HG02852 (cell line): ENCODE results near the gene NLRP6.

Experiments used
- ATAC-seq: cut with Tn5 transposase; IDR thresholded peaks from one replicate; pipeline ENCODE4 v1.9.1; 2021; ENCODE audit warnings: mild to moderate bottlenecking, moderate library complexity; ENCODE audit not compliant: unreplicated experiment

NLRP6 gene

GRCh38 chr11:255816-256215 lies 22.4 kb upstream of the NLRP6 start:
- no peak for ATAC-seq

GRCh38 chr11:256952-257737 lies 21.1 kb upstream of the NLRP6 start:
- no peak for ATAC-seq

- no peak for ATAC-seq
Measured at GRCh38 chr11:257766-258493, 20.3 kb upstream of the NLRP6 start.

GRCh38 chr11:259413-259812 lies 18.8 kb upstream of the NLRP6 start:
- no peak for ATAC-seq

- no peak for ATAC-seq
Measured at GRCh38 chr11:261624-262023, 16.6 kb upstream of the NLRP6 start.

GRCh38 chr11:266676-267439 lies 11.3 kb upstream of the NLRP6 start:
- ATAC-seq, result no peak

GRCh38 chr11:267491-267994 lies 10.7 kb upstream of the NLRP6 start:
- no peak for ATAC-seq

GRCh38 chr11:268716-269145 lies 9.5 kb upstream of the NLRP6 start:
- ATAC-seq, result peak; percentile 38

- ATAC-seq, result peak; percentile 75
Measured at GRCh38 chr11:269146-269890, 8.9 kb upstream of the NLRP6 start.

GRCh38 chr11:270451-271318 lies 7.5 kb upstream of the NLRP6 start:
- no peak for ATAC-seq

GRCh38 chr11:271319-271715 lies 6.9 kb upstream of the NLRP6 start:
- ATAC-seq, result no peak

- ATAC-seq, result no peak
Measured at GRCh38 chr11:272195-272930, 5.8 kb upstream of the NLRP6 start.

- no peak for ATAC-seq
Measured at GRCh38 chr11:272931-273198, 5.3 kb upstream of the NLRP6 start.

GRCh38 chr11:276219-276618 lies 2.0 kb upstream of the NLRP6 start:
- no peak for ATAC-seq

GRCh38 chr11:279040-279965 lies 1.1 kb downstream of the NLRP6 start:
- no peak for ATAC-seq

- no peak for ATAC-seq
Measured at GRCh38 chr11:279966-280705, 1.9 kb downstream of the NLRP6 start.

- no peak for ATAC-seq
Measured at GRCh38 chr11:280706-281485, 2.7 kb downstream of the NLRP6 start.
